Stimulated activated CD8-positive, alpha-beta memory T cell treated with anti-CD3 and anti-CD28 coated beads, Interleukin-12 subunit alpha, Interleukin-12 subunit beta, amount 100 ng/mL, for 1 hour (primary cell): ENCODE data around the gene ANKRD26.
"Not testable (repeated sequence)": the region's sequence is repeated elsewhere in the genome, so short reads cannot be mapped to it uniquely, and the experiment has no call there.

Experiments used
- DNase-seq: peaks from one replicate; pipeline ENCODE4 v3.0.0-alpha.2; 2020; ENCODE audit warnings: low read depth

The ANKRD26 gene

DNA sequence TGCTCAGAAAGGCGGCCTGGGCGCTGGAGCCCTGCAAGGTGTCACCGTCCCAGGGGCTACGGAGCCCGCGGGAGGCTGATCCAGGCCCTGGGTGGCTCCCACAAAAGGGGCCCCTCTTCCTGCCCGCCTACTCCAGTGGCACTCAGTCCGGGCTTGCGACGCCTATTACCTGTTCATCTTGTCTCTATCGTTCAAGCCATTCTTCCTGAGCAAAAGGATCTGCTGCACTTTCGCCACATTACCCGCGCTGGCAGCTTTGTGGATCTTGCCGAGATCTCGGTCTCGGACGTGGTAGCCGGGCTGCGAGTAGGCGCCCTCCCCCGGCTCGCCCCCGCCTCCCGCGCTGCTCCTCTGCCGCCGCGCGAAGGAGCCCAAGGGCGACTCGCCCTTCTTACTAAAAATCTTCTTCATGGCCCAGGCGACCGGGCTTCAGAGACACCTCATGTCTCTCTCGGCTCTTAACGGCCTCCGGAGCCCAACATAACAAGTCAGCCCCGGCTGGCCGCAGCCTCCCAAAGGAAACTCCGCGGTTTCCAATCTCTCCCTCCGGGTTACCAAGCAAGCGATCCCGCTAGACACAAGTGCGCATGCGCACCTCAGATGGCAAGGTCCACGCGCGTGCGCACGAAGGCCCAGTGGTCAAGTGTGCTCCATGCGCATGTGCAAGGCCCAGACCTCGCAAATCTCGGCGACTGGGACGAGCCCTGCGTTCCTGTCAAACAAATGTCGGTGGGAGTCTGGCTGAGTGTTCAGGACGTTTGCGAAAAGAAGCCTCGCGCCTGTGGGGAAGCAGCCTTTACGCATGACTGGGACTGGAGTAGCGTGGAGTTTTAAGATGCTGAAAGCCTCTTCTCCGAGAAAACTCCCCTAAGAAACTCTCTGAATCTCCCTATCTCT is at the start of gene ANKRD26:
TSS of gene ANKRD26 (minus strand) at position 579 of the 897 bp plus-strand sequence. CDS start at position 411, 168 bp downstream.
- DNase-seq: peak; percentile 96

GRCh38 chr10:27147701-27148100 is 47.4 kb upstream of the ANKRD26 start:
- DNase-seq: no peak

DNA sequence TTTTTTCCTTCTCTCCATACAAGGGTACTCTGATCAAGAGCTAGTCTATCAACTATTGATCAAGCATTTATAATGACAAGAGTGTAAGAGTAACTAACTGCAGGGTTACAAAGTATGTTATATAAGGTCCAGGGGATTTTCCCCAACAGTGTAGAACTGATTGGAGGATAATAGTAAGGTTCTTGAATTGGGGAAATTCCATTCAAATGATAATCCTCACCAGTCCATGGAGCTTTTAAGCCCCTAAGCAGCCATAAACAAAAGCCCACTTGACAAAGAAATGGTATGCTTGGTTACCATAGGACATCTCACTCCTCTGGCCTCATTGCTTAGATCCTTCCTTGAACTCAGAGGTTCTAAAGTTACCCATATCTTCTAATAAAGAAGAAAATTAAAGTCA is 45.6 kb upstream of the ANKRD26 start:
- DNase-seq: no peak

DNA sequence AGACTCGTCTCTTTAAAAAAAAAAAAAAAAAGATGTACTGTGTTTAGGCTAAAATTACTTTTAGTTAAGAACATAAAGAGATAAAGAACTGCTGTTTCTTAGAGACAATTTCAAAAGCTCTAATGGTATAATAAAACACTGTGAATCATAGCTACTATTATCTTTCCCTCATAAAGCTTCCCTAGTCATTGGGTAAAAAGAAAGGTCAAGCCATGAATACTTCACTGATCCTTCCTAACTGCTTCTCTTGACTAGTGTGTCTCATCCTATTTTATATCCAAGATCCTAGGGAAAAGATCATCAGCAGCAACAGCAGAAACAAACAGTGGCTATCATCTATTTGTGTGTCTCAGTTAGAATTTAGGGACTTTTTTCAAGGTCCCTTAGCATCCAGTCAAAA is 43.4 kb upstream of the ANKRD26 start:
- DNase-seq: no peak

DNA sequence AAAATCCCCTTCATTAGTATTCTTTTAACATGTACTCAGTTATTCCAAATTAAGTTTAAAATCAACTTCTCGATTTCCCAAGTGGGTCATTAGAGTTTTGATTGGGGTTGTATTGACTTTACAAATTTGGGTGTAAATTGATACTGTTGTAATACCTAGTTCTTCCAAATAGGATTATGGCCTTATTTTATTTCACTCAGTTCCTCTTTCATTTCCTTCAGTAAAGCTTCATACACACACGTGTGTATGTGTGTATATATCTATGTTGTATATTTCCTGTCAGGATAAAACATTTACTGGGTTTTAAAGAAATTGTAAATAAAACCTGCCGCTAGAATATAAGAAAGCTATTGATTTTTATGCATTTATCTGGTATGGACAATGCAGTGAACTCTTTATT is 38.0 kb upstream of the ANKRD26 start:
- no peak for DNase-seq

DNA sequence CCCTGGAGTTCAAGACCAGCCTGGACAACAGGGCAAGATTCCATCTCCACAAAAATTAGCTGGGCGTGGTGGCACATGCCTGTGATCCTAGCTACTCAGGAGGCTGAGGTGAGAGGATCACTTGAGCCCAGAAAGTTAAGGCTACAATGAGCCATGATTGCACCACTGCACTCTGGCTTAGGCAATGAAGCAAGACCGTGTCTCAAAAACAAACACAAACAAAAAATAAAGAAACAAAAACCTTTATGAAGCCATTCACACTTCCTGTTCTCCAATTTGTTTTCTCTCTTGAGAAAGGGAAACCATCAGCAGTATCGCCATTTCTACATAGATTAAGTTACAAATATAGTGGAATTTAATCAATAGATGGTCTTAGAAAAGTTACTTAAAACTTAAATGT is 34.1 kb upstream of the ANKRD26 start:
- DNase-seq: no peak

GRCh38 chr10:27108165-27108564 is 7.9 kb upstream of the ANKRD26 start:
- DNase-seq: no peak

GRCh38 chr10:27104919-27105318 is 4.6 kb upstream of the ANKRD26 start:
- no peak for DNase-seq

DNA sequence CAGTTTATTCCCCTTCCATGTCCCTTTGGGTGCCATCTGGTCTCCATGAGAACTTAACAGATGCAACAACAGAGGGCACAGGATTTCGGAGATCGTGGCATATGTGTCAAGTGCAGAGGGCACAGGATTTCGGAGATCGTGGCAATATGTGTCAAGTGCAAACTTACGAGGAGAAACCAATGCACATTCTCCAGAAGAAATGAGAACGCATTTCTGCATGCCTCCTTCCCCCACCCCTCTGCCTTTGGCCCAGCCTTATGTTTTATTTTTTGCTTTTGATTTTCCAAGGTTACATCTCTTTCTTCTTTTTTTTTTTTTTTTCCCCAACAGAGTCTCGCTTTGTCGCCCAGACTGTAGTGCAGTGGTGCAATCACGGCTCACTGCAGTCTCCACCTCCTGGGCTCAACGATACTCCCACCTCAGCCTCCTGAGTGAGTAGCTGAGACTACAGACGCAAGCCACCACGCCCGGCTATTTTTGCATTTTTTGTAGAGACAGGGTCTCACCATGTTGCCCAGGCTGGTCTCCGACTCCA is 586 bp upstream of the ANKRD26 start:
- DNase-seq: no peak

GRCh38 chr10:27099448-27099847 is 846 bp downstream of the ANKRD26 start:
- no peak for DNase-seq

DNA sequence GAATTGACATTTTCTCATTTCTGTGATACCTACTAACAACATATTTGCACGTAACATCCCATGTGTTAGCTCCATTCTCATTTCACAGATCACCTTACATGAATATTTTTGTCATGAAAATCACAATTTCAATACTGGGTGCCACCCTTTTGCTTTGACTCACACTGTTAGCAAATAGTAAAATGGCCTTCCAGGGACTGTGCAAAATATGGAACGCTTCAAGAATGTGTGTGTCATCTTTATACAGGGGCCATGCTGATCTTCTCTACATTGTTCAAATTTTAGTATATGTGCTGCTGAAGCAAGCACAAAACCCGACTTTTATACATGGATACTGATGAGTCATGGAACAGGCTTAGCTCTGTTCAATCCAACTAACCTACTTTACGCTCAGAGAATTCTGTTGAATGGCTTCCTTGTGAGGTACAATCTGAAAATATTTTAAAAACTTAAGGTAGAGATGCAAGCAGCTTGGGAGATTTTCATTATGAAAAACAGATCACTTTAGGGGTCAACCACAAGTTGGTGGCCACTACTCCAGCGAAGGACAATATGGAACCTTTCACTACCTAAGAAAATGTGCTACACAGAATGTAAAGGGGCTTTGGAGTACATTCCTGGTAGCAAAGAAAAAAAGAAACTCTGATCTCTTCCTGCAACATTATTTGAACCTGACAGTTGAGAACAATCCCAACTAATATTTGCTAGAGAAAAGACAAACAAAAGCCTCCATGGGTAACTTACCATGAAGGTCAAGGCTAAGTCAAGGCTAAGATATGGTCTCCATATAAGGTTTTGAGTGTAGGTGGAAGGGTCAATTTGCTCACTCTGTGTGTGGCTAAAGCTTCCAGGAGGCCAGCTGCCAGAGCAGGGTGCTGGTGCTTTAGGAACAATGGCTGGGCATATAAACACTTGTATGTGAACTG is 11.9 kb downstream of the ANKRD26 start:
- no peak for DNase-seq

DNA sequence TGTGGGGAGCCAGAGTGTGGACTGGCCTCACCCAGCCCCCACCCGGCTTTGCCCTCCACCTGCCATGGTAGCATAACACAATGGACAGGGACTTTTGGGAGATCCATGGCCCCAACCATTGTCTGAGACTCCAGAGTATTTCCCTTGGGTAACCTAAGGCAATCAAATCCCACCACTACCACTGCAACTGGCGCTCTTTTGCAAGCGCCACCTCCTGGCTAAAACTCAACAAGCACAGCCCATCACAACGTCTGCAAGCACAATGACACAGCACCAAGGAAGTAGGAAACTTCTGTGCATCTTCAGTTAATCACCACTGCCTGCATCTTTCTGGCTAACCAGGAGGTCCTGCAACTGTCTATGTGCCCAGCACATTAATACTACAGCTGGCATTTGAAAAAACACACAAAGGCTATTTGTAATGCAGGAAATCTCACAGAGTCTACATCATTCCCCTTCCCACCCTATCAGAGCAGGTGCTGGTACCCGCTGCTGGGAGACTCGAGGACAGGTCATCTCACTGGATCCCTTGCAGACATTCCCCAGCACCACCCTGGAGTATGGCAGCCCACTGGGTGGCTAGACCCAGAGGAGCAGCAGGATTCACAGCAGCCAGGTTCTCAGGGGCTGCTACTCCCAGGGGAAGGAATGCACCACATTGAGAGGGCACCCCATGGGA is 27.7 kb downstream of the ANKRD26 start:
- DNase-seq: no peak

DNA sequence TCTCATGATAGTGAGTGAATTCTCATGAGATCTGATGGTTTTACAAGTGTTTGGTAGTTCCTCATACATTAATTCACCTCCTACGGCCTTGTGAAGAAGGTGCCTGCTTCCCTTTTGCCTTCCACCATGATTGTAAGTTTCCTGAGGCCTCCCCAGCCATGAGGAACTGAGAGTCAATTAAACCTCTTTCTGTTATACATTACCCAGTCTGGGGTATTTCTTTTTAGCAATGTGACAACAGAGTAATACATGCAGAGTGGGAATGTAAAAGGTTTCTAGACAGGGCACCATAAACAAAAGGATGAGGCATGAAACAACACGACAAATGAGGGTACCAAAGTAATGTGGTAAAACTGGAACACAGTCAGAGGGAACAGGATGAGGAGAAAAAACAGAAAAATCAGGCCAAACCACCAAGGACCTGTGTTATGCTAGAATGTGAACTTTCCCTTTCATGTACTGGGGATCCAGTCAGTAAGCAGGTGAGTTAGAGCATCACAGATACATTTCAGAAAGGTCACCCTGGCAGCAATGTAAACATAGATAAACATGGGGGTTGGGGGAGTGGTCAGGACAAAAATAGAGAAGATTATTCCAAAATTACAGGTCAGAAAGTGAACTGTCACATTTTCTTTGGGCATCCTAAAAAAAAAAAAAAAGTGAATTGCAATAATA is 31.9 kb downstream of the ANKRD26 start:
- no peak for DNase-seq

GRCh38 chr10:27065084-27065483 is 35.2 kb downstream of the ANKRD26 start:
- no peak for DNase-seq

DNA sequence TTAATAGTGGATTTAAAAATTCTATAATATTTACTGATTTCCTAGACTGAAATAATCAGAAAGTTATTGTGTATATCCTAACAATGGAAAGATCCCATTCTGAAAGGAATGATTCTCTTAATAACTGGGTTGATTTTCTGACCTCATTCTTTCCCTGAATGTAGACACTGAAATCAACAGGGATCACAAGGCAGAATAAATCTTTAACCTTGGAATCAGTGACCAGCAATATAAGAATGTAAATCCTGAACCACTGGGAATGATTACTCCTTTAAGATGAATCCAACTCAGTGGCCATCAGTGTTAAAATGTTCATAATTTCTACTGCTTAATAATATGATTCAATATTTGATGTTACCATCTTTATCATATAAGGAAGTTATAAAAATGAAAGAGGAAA is 47.6 kb downstream of the ANKRD26 start:
- no peak for DNase-seq

DNA sequence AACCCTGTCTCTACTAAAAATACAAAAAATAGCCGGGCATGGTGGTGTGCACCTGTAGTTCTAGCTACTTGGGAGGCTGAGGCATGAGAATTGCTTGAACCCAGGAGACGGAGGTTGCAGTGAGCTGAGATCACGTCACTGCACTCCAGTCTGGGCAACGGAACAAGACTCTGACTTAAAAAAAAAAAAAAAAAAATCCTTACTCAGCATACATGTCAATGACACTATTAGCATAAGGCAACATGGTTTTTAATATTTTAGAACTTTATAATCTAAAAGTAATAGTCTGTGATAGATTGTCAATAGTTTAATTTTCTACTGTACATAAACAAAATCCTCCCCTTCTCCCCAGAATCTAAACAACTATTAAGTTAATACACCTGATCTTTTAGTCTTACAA is 55.0 kb downstream of the ANKRD26 start:
- DNase-seq: not testable (repeated sequence)

DNA sequence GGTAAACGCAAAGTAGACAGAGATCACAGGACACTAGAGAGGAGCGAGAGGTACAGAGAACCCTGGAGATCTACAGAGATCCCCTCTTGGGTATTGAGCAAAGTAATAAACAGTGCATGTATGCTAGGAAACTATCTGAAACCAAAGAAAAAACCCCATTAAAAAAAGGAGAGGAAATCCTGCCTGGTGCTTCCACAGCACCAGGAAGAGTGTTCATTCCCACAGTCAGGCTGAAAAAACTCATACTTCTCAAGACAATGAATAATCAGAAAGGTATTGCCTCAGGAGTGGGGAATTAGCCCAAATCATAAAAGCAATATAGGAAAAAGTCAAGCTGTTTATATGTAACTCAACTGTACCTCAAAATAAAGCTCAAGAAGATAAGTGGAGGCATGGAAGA is 59.1 kb downstream of the ANKRD26 start:
- no peak for DNase-seq

DNA sequence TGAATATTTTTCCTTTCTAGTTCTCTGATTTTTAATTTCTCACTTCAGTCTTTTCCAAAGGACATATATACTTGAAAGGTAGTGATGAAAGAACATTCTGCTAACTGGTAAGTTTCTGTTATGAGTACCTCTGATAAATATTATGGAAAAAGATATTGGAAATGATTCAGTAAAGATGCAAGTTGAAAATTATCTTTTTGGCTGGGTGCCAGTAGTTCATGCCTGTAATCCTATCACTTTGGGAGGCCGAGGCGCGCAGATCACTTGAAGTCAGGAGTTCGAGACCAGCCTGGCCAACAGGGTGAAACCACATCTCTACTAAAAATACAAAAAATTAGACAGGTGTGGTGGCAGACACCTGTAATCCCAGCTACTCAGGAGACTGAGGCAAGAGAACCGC is 62.1 kb downstream of the ANKRD26 start:
- no peak for DNase-seq

DNA sequence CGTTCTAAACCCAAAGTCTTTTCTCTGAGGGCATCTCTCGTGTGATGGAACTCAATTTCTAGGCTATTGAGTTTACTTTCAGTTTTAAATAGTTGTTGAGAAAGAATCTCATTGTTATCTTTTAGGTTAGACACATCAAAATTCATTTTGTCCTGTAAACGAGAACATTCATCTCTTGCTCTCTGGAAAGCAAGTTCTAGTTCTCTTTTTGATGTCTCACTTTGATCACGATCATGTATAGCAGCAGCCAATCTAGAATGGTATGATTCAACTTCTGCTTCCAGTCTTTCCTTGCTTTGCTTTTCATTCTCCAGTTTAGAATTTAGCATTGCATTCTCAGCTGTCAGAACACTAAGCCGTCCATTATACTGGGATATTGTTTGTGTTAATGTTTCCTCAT is 65.1 kb downstream of the ANKRD26 start:
- no peak for DNase-seq

DNA sequence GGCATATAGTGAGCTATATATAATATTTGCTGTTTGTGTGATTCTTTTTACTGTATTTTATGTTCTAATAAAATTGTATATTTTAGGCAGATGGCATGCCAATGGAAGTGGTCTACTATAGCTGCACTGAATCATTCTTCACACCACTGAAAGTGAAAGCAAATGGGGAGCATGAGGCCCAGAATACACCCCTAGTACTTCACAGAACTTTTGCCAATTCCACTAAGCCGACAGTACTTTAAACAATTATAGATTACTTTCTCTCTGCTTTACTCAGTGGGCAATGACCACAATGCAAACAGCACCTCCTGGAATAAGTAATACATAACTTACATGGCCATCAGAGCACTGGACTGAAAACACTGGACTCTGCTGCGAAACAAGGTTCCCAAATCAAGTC is 70.2 kb downstream of the ANKRD26 start:
- no peak for DNase-seq

DNA sequence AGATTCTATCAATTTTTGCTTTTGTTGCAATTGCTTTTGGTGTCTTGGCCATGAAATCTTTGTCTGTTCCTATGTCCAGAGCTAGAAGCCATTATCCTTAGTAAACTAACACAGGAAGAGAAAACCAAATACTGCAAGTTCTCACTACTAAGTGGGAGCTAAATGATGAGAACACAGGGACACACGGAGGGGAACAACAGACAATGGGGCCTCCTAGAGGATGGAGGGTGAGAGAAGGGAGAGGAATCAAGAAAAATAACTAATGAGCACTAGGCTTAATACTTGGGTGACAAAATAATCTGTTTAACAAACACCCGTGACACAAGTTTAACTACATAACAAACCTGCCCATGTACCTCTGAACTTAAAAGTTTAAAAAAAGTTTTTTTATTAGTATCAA is 78.2 kb downstream of the ANKRD26 start:
- no peak for DNase-seq

GRCh38 chr10:27020243-27020642 is 80.1 kb downstream of the ANKRD26 start:
- DNase-seq: no peak
